Naive thymus-derived CD4-positive, alpha-beta T cell (primary cell): ENCODE data around the gene MBD2. TPM values are rescaled to one million over a fixed set of nuclear protein-coding genes. Genes with fewer than 3 reads are reported as not detected.
A peak's percentile ranks its signal among the peaks of the same experiment; 100 is the strongest.
"Not testable (repeated sequence)": the region's sequence is repeated elsewhere in the genome, so short reads cannot be mapped to it uniquely, and the experiment has no call there.

Source experiments
- ATAC-seq: fragments of 150-1000 bp; cut with Tn5 transposase; 2 replicates; pipeline ENCODE4 v1.10.0; 2021; ENCODE audit warnings: mild to moderate bottlenecking, moderate library complexity
- CTCF ChIA-PET: fragments of 350-600 bp; sonication (Branson Sonifier 250); formaldehyde crosslinking; loops from one replicate; lab custom pipeline; 2021; ENCODE audit warnings: antibody characterized with exemption; lab: Charles Lee
- POLR2A ChIA-PET: fragments of 350-600 bp; sonication (Branson Sonifier 250); formaldehyde crosslinking; loops from one replicate; lab custom pipeline; 2021; ENCODE audit warnings: antibody characterized with exemption, inconsistent platforms; lab: Charles Lee
- DNase-seq, 9 donors: peaks; one replicate each; pipeline versions ENCODE4 v3.0.0 to v3.0.0-alpha.2; 2020 to 2022; ENCODE audit warnings: mixed read lengths in 1 of 9
- H3K27ac ChIP-seq: one replicate; pipeline ENCODE4 v1.7.0; 2013; ENCODE audit warnings: mild to moderate bottlenecking, low read depth, low read length, moderate library complexity
- H3K27me3 ChIP-seq, 2 donors: one replicate each; pipeline ENCODE4 v1.7.0; 2013; ENCODE audit warnings: low read length in 2 of 2, mild to moderate bottlenecking in 2 of 2, moderate library complexity in 2 of 2; ENCODE audit not compliant: control insufficient read depth in 2 of 2, insufficient read depth in 2 of 2
- H3K36me3 ChIP-seq, 3 experiments: 1 replicate in 2 of 3; 2 replicates in 1 of 3; pipeline ENCODE4 v1.7.0; 2013; ENCODE audit warnings: low read length in 3 of 3, mild to moderate bottlenecking in 3 of 3, moderate library complexity in 1 of 3; ENCODE audit not compliant: insufficient read depth in 3 of 3, control insufficient read depth in 2 of 3
- H3K4me1 ChIP-seq, 2 donors: one replicate each; pipeline ENCODE4 v1.7.0; 2013; ENCODE audit warnings: low read length in 2 of 2, mild to moderate bottlenecking in 2 of 2, moderate library complexity in 1 of 2; ENCODE audit not compliant: control insufficient read depth in 2 of 2, insufficient read depth in 2 of 2
- H3K4me3 ChIP-seq: 2 replicates; pipeline ENCODE4 v1.7.0; 2013; ENCODE audit warnings: mild to moderate bottlenecking, low read length
- H3K9me3 ChIP-seq, 3 experiments: 1 replicate in 2 of 3; 2 replicates in 1 of 3; pipeline ENCODE4 v1.7.0; 2013; ENCODE audit warnings: low read length in 3 of 3; ENCODE audit not compliant: control insufficient read depth in 2 of 3
- H3K27ac Mint-ChIP-seq, 9 donors: one replicate each; pipeline ENCODE4 v1.8.0; 2020 to 2022; ENCODE audit warnings: mixed read lengths in 9 of 9, mild to moderate bottlenecking in 8 of 9, moderate library complexity in 5 of 9, inconsistent platforms in 2 of 9
- H3K27me3 Mint-ChIP-seq, 5 donors: one replicate each; pipeline ENCODE4 v1.8.0; 2021 to 2022; ENCODE audit warnings: mixed read lengths in 5 of 5, mild to moderate bottlenecking in 1 of 5
- H3K36me3 Mint-ChIP-seq, 5 donors: one replicate each; pipeline ENCODE4 v1.8.0; 2020 to 2022; ENCODE audit warnings: mixed read lengths in 5 of 5, mild to moderate bottlenecking in 3 of 5, inconsistent platforms in 1 of 5
- H3K4me1 Mint-ChIP-seq, 7 donors: one replicate each; pipeline ENCODE4 v1.8.0; 2020 to 2022; ENCODE audit warnings: mixed read lengths in 7 of 7, mild to moderate bottlenecking in 3 of 7, inconsistent platforms in 1 of 7
- H3K4me3 Mint-ChIP-seq, 10 donors: one replicate each; pipeline ENCODE4 v1.8.0; 2020 to 2022; ENCODE audit warnings: mild to moderate bottlenecking in 10 of 10, mixed read lengths in 10 of 10, moderate library complexity in 6 of 10, inconsistent platforms in 2 of 10
- H3K9me3 Mint-ChIP-seq, 11 donors: one replicate each; pipeline ENCODE4 v1.8.0; 2020 to 2022; ENCODE audit warnings: mixed read lengths in 11 of 11, mild to moderate bottlenecking in 4 of 11, inconsistent platforms in 1 of 11, moderate library complexity in 1 of 11
- intact Hi-C, 2 donors: fragments of 100-400 bp; cut with micrococcal nuclease; formaldehyde crosslinking; loops; one replicate each; pipeline ENCODE4 v1.15.1; 2023
- polyA plus RNA-seq, 2 donors: library from polyadenylated mRNA; unstranded; fragments of 300-500 nt; fragmentation: Illumina TruSeq; gene quantifications; one replicate each; pipeline ENCODE4 v1.2.3, GENCODE V29; 2021
- total RNA-seq, 6 experiments: library from RNA in 5 of 6; stranded (reverse) in 5 of 6; gene quantifications; 1 replicate in 5 of 6; 2 replicates in 1 of 6; pipeline ENCODE4 v1.2.3 and lab custom pipeline; 2021 to 2026

The MBD2 gene
- total and polyA plus RNA-seq, 7 experiments from 2014 or later: 6.1 to 118 (median 73.7) TPM

DNA sequence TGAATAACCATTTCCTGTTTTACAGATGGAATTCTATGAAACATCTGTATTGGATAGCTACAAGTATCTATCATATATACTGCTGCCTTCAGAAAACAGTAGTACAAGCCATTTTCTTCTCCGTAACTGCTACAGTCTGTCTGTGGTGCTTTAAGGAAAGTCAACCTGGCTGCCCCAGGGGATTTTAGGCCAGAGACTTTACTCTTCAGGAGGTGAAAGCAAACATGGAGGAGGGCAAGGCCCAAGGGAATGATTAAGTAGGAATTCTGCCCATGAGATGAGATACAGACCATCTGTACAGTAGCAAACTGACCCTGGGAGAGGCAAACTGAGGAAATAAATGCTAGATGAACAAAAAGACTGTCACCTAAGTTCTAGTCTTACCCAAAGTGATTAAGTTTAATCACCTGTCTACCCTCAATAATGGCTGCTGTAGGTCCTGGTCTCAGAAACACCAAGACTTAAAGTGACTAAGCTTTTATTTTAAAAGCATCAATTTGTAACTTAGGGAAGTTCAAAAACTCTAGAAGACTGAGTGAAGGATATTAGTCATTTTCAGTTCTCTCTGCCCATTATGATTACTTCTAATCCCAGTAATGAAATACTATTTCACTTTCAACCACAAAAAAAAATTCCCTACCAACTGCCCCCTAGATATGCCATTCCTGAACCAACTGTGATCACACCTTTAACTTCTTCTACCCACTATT is 14.8 kb downstream of the MBD2 start:
- no peak overlapping the region for H3K4me3 ChIP-seq
- peaks cover 0 to 2% (median 0%) of the 10 kb centered on the region in 3 experiments for H3K36me3 ChIP-seq
- intact Hi-C loops: no loop called here
- H3K4me1 Mint-ChIP-seq: peaks cover 35 to 72% (median 69%) of the 10 kb centered on the region in 7 donors
- H3K27ac Mint-ChIP-seq: peak overlapping the region in 4 of 9 donors; percentile 2 to 69 (median 14)
- H3K27me3 Mint-ChIP-seq: no peaks in the 10 kb centered on the region
- no peaks in the 10 kb centered on the region for H3K9me3 ChIP-seq
- H3K27me3 ChIP-seq: no peaks in the 10 kb centered on the region
- ChIA-PET CTCF (no interaction called here), POLR2A (no interaction called here)
- DNase-seq: no peak
- no peak overlapping the region for H3K27ac ChIP-seq
- peak overlapping the region in 3 of 10 donors; percentile 2 to 19 (median 6) for H3K4me3 Mint-ChIP-seq
- H3K36me3 Mint-ChIP-seq: peaks cover 0 to 15% (median 5%) of the 10 kb centered on the region in 5 donors
- H3K4me1 ChIP-seq: peaks cover 13 to 20% of the 10 kb centered on the region in 2 donors
- no peaks in the 10 kb centered on the region for H3K9me3 Mint-ChIP-seq
- ATAC-seq: peak; percentile 48

GRCh38 chr18:54206447-54206846 is 18.0 kb downstream of the MBD2 start:
- intact Hi-C loops: no loop called here
- peak overlapping the region in 6 of 10 donors; percentile 4 to 63 (median 14) for H3K4me3 Mint-ChIP-seq
- H3K27ac Mint-ChIP-seq: peak overlapping the region in 5 of 9 donors; percentile 0 to 34 (median 4)
- H3K9me3 ChIP-seq: no peaks in the 10 kb centered on the region
- peaks cover 3 to 15% (median 7%) of the 10 kb centered on the region in 3 experiments for H3K36me3 ChIP-seq
- H3K4me3 ChIP-seq: no peak overlapping the region
- ATAC-seq: no peak
- H3K27me3 Mint-ChIP-seq: no peaks in the 10 kb centered on the region
- H3K4me1 Mint-ChIP-seq: peaks cover 26 to 56% (median 45%) of the 10 kb centered on the region in 7 donors
- ChIA-PET CTCF (interaction anchor here (0.9 kb wide), 1 partner anchor 72 kb away, joined by 4 read pairs; no protein-coding TSS in a partner anchor), POLR2A (no interaction called here)
- peaks cover 8 to 44% (median 10%) of the 10 kb centered on the region in 5 donors for H3K36me3 Mint-ChIP-seq
- DNase-seq: no peak
- H3K4me1 ChIP-seq: peaks cover 13 to 18% of the 10 kb centered on the region in 2 donors
- H3K27me3 ChIP-seq: no peaks in the 10 kb centered on the region
- no peaks in the 10 kb centered on the region for H3K9me3 Mint-ChIP-seq
- H3K27ac ChIP-seq: no peak overlapping the region

- no peaks in the 10 kb centered on the region for H3K9me3 Mint-ChIP-seq
- ATAC-seq: no peak
- Histone ChIP-seq H3K36me3 (peaks cover 3 to 20% (median 7%) of the 10 kb centered on the region in 3 experiments), H3K4me3 (no peak overlapping the region), H3K4me1 (peaks cover 13 to 15% of the 10 kb centered on the region in 2 donors), H3K27ac (no peak overlapping the region), H3K27me3 (no peaks in the 10 kb centered on the region), H3K9me3 (no peaks in the 10 kb centered on the region)
- intact Hi-C loops: no loop called here
- CTCF ChIA-PET: no interaction called here
- H3K27ac Mint-ChIP-seq: no peak overlapping the region
- peaks cover 24 to 52% (median 44%) of the 10 kb centered on the region in 7 donors for H3K4me1 Mint-ChIP-seq
- no peak for DNase-seq
- peak overlapping the region in 2 of 10 donors; percentile 11 to 42 for H3K4me3 Mint-ChIP-seq
- peaks cover 12 to 47% (median 13%) of the 10 kb centered on the region in 5 donors for H3K36me3 Mint-ChIP-seq
- POLR2A ChIA-PET: no interaction called here
- H3K27me3 Mint-ChIP-seq: no peaks in the 10 kb centered on the region
These were observed 18.5 kb downstream of the MBD2 start for GRCh38 chr18:54205959-54206358.

GRCh38 chr18:54205448-54205847 is 19.0 kb downstream of the MBD2 start:
- CTCF ChIA-PET, ATAC-seq, H3K4me3 ChIP-seq, intact Hi-C loops, H3K27ac Mint-ChIP-seq, H3K9me3 Mint-ChIP-seq, H3K9me3 ChIP-seq, H3K4me3 Mint-ChIP-seq, DNase-seq, H3K27me3 ChIP-seq, H3K27ac ChIP-seq, H3K27me3 Mint-ChIP-seq, POLR2A ChIA-PET: not testable (repeated sequence)
- peaks cover 13 to 15% of the 10 kb centered on the region in 2 donors for H3K4me1 ChIP-seq
- H3K36me3 ChIP-seq: peaks cover 3 to 20% (median 7%) of the 10 kb centered on the region in 3 experiments
- peaks cover 13 to 47% (median 14%) of the 10 kb centered on the region in 5 donors for H3K36me3 Mint-ChIP-seq
- peaks cover 24 to 50% (median 43%) of the 10 kb centered on the region in 7 donors for H3K4me1 Mint-ChIP-seq

DNA sequence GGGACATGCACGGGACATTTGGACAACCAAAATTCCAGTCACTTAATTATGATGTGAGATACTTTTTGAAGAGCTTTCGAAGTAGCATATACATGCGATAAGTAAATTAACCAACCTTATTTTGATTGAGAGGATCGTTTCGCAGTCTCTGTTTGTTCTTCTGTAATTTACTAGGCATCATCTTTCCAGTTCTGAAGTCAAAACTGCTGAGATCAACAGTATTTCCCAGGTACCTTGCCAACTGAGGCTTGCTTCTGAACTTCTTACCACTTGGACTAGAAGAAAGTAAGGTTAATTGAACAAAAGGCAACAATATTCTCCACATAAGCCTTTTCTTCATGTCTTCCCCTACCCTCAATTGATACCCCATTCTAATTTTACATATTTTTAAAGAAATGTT is 19.6 kb downstream of the MBD2 start:
- H3K27ac ChIP-seq: no peak overlapping the region
- Mint-ChIP-seq H3K4me3 (no peak overlapping the region), H3K36me3 (peaks cover 13 to 48% (median 14%) of the 10 kb centered on the region in 5 donors), H3K9me3 (no peaks in the 10 kb centered on the region), H3K27me3 (no peaks in the 10 kb centered on the region), H3K4me1 (peaks cover 20 to 44% (median 38%) of the 10 kb centered on the region in 7 donors), H3K27ac (no peak overlapping the region)
- H3K9me3 ChIP-seq: no peaks in the 10 kb centered on the region
- peaks cover 3 to 20% (median 7%) of the 10 kb centered on the region in 3 experiments for H3K36me3 ChIP-seq
- ChIA-PET CTCF (no interaction called here), POLR2A (no interaction called here)
- intact Hi-C loops: no loop called here
- H3K4me3 ChIP-seq: no peak overlapping the region
- no peaks in the 10 kb centered on the region for H3K27me3 ChIP-seq
- ATAC-seq (no peak), DNase-seq (no peak)
- peaks cover 13 to 15% of the 10 kb centered on the region in 2 donors for H3K4me1 ChIP-seq

DNA sequence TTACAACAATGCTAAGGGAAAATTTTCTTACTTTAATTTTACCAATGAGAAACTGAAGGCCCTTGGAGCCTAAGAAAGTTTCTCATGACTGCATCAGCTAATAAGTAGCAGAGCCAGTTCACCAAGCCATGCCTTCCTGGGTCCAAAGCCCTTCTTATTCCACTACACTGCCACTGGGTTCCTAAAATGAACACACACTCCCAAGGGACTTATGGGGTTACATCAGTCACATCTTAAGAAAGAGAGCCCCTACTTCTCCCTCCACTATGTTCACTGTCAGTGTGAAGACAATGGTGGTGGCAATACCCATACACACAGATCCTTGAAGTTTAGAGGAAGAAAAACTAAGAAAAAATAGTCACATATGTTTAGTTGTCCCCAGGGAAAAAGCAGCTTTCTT is 20.6 kb downstream of the MBD2 start:
- H3K9me3 Mint-ChIP-seq: no peaks in the 10 kb centered on the region
- CTCF ChIA-PET: no interaction called here
- no peak overlapping the region for H3K27ac ChIP-seq
- peaks cover 14 to 52% (median 22%) of the 10 kb centered on the region in 5 donors for H3K36me3 Mint-ChIP-seq
- no peak overlapping the region for H3K4me3 Mint-ChIP-seq
- H3K27me3 ChIP-seq: no peaks in the 10 kb centered on the region
- no peak for ATAC-seq
- DNase-seq: no peak
- peaks cover 3 to 20% (median 7%) of the 10 kb centered on the region in 3 experiments for H3K36me3 ChIP-seq
- H3K27me3 Mint-ChIP-seq: no peaks in the 10 kb centered on the region
- intact Hi-C loops: no loop called here
- POLR2A ChIA-PET: no interaction called here
- no peaks in the 10 kb centered on the region for H3K9me3 ChIP-seq
- H3K27ac Mint-ChIP-seq: peak overlapping the region in 1 of 9 donors; percentile 0
- no peak overlapping the region for H3K4me3 ChIP-seq
- H3K4me1 Mint-ChIP-seq: peaks cover 24 to 42% (median 36%) of the 10 kb centered on the region in 7 donors
- H3K4me1 ChIP-seq: peaks cover 10 to 13% of the 10 kb centered on the region in 2 donors
